G401.6 (cell line): ENCODE data around the gene ZFYVE21.

ENCODE experiments used
- FAIRE-seq: peaks from 2 replicates; lab custom pipeline; 2012; peaks lifted over from hg19 to GRCh38; lab: Jason Lieb, UNC

The ZFYVE21 gene

DNA sequence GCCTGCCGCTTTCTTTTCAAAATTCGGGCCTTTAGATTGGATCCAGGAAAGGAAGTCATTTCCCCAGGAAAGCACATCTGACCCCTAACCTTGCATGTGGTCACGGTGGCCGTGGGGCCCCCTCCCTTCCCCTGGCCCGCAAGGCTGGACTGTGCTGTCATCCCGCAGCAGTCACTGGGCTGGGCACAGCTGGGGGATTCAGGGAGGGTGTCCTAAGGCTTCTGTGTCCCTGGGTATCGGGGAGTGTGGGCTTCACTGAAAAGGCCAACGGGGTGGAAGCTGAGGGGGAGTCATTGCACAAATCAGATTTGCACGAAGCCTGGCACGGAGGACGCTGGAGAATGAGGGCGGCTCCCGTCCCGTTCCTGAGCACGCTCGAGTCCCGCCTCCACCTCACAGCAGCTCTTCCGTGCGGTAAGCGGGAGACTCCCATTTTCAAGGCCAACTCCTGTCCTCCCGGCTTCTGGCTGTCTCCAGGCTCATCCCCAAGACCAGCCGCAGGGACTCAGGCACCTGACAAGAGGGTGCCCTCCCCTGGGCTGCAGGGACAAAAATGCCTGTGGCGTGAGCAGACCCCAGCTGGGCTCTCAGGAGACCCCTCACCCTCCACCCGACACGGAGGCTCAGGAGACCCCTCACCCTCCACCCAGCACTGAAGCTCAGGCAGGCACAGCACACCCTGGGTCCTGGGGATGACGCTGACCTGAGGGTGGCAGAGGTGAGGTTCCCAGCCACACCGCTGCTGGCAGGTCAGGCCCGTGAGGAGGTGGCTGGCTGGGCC, 9.9 kb upstream of the ZFYVE21 start:
- no peak for FAIRE-seq

DNA sequence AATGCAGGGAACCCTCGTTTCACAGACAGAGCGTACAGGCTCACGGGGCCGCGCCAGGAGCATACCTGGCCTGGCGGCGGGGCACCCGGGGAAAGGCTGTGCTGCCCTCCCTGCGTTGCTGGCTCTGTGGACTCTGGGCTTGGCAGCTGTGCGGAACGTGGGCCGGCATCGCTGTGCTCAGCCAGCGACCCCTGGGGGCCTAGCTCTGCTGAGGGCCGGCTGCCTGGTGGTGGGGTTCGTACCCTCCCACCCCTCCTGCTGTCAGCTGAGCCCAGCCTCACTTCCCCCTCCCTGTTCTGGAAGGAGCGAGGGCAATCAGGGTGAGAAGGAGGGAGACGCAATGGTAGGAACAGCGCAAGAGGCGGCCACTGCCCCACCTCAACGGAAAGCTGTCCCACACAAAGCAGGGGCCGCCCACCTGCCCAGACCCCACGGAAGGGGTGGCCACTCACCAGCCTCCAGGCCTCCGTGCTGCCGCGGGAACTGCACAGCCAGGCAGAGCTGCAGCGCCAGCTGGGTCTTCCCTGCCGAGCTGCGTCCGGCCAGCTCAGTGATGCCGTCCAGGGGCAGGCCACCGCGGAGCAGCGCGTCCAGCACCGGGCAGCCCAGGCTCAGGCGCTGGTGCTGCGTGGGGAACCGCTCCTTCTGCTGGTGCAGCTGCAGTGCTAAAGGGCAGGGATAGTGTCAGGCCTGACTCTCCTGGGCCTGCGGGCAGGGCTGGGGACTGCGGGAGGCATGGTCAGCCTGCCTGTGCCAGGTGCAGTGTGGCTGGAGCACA, 8.9 kb upstream of the ZFYVE21 start:
- FAIRE-seq, result no peak

DNA sequence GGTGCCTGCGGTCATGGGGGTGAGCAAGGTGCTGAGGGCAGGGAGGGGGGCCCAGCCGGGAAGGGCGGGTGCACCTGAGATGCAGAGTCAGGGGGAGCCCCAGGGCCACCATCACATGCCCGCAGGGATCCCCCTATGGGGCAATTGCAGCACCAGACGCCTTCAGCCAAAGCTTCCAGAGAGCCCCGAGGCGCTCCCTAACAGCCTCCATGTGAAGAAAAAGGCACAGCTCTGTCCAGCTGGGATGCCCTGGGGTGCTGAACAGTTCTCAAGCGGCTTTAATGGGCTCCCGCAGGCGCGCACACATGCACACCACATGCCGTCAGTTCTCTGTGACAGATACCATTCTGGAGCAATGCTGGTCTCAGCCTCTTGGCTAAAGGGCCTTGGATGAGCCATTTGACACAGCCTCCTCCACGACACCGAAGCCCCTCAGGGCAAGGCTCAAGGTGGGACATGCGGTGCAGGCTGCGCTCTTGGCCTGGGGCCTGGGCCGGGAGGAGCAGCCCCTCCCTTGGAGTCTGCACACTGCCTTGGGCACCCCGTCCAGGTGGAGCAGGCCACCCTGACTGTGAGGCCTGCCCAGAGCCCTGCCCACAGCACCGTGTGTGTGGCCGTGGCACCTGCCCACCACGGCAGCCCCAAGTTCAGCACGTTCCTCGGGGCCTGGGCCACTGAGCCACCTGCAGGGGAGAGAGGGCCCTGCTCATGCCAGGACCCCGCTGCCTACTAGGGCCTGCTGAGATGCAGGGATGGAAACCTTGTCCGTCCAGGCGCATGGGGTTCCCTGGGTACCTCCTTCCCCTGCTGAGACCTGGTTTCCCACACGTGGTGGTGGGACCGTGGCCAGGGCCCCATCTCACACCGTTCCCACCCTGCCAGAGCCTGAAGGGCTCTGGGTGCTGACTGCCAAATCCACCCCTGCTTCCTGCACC, 8.0 kb upstream of the ZFYVE21 start:
- no peak for FAIRE-seq

DNA sequence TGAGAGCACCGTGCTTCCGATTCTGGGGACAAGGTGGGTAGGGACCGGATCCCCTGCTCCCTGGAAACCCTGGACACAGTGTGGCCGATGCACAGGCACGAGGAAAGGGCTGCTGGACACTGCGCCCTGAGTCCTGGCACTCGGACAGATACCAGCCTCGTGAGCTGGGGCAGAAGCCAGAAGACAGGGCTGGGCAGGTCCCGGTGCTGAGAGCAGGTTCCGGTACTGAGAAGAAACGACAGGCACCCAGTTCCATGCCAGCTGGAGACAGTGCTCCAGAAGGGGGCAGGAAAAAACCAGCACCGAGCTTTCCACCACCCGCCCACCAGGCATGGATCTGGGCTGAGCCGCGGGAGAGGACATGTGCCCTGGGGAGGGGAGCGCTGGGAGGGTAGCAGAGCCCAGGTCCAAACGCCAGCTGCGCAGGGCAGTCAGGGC, 6.8 kb upstream of the ZFYVE21 start:
- FAIRE-seq, result no peak

- FAIRE-seq, result no peak
Measured at GRCh38 chr14:103709814-103710213, 5.8 kb upstream of the ZFYVE21 start.

DNA sequence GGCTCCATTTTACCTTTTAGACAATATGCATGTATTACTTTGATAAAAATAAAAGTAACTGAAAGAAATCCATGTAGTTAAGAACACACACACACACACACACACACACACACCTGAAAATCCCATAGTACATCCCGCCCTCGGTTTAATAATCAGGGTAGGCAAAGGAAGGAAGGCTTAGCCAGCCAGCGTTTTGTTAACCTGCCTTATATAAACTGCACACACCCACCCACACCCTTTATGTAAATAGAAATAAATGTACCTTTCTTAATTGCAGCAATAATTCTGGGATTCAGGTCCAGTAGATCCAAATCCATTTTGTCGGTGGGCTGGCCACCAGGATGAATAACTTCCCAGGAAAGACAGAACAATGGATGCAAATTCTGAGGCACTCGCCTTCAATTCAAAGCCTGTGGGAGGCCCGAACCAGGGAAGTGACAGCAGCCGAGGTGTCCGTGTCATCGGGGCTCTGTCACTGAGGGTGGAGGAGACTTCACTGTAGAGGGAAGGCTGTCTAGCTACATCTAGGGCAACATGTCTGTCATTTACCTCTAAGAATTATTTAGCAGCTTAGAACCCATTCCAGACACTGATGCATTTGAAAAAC, 4.7 kb upstream of the ZFYVE21 start:
- FAIRE-seq, result no peak

DNA sequence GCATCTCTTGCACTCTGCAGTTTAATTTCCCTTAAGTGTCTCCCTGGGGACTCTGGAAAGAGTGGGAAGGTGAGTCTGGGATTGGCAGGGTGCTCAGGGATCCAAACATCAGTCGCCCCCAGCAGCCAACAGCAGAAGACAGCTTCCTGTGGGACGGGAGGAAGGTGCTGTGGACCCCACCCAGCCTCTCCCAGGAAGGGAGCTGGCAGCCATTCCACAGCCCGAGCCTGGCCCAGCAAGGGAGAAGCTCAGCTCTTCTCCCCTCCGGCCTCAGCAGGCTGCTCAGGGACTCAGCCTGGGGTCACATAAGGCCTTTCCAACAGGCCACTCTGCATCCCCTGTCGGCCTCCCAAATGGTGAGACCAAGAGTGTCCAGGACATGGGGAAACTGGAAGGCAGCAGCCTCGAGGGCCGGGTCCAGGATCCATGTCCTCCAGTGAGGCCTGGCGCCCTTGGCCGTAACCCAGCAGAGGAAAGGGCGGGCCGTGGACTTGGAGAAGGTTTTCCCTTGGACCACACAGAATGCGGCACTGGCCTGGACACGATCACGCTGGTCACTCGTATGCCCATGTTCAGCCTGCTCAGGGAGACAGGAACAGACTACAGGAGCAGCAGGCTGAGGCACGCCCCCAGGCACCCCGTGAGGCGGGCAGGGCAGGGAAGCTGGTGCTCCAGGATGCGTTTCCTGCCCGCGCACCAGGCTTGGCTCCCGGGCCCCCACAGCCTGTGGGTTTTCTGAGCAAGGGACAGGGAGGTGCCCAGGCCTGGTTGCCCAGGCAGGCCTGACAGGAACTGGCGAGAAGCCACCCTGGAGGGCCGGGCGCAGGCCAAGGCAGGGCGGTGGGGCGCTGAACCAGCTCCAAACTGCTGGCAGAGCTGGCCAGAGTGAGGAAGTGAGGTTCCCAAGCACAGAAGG, 3.8 kb upstream of the ZFYVE21 start:
- no peak for FAIRE-seq

GRCh38 chr14:103712633-103713247, 2.9 kb upstream of the ZFYVE21 start:
- FAIRE-seq, result no peak

DNA sequence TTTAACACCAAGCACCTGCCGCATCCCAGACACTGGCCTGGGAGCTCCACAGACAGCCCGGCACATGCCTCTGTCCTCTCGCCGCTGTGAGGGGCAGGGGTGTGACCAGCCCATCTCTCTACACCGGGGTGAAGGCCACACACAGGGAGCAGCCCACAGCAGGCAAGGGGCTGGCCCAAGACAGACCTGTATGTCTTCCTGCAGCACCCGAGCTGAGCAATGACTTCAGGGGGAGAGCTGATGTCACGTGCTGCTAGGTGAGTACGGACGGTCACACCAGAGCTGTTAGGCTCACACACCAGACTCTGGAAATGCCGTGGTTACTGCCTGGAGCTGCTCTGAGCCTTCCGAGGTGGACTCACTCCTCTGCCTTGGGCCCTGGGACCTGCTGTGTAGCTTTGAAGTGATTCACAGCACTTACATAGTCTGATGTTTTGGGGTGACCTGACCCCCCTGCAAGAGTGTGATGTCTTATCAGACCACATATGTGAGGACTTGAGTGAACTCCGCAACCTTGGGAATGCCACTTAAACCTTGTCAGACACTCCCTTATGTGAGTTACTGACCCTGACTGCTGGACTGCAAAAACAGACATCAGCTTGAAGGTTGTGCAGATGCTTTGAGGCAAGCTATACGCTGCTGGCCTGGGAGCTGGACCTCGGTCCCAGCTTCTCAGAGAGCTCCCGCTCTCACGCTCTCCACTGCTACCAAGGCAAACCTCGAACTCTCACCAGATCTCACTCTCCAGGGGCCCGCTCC, 2.1 kb upstream of the ZFYVE21 start:
- FAIRE-seq, result no peak

DNA sequence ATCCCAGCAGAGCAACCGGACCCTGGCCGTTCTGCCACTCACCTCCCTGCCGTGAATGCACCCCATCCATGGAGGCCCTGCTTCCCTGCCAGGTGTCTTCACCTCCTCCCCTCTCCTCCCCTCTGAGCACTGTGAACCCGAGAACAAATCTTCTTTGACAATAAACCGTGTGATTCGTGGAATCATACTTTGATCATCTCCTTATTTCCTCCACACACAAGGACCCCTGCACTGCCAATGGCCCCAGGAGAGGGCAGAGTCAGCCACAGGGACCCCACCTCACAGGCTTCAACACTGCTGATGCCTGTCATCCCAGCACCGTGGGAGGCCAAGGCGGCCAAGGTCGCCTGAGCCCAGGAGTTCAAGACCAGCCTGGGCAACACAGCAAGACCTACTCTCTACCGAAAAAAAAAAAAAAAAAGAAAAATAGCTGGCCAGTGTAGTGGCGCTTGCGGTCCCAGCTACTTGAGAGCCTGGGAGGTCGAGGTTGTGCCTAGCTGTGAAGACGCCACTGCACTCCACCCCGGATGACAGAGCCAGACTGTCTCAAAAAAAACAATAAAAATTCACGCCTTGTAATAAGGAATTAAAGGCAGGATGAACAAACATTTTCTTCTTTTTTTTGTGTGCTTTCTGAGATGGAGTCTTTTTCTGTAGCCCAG, 1.4 kb upstream of the ZFYVE21 start:
- no peak for FAIRE-seq

DNA sequence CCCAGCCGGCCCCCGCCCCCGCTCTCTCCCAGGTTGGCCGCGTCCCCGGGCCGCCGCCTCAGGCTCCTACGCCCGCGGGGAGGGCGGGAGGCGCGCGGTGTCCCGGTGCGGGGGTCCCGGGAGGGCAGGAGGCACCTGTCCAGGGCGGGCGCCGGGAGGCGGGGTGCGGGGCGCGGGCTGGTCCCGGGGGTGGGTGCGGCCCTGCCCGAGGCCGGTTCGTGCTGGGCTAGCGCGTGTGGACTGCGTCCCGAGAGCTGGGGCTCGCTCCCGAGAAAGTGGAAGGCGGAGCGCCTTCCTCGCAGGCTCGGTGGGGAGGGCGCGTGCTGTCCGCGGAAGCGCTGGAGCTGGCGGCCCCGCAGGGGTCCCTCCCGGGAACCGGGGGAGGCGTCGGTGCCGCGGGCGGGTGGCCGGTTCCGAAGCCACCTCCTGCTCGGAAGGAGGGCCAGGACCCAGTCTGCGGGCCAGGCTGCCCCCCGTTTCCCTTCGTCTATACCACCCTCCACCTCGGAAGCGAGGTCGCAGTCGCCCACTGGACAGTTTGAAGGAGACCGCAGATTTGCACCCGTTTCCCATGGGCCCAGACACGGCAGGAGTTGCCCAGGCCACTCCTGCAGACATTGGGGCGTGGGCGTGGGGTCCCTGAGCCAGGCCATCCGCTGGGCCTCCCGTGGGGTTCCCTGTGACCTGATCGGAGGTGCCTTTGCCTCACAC, 636 bp downstream of the ZFYVE21 start:
- no peak for FAIRE-seq

- no peak for FAIRE-seq
Measured at GRCh38 chr14:103716899-103717411, 1.3 kb downstream of the ZFYVE21 start.

DNA sequence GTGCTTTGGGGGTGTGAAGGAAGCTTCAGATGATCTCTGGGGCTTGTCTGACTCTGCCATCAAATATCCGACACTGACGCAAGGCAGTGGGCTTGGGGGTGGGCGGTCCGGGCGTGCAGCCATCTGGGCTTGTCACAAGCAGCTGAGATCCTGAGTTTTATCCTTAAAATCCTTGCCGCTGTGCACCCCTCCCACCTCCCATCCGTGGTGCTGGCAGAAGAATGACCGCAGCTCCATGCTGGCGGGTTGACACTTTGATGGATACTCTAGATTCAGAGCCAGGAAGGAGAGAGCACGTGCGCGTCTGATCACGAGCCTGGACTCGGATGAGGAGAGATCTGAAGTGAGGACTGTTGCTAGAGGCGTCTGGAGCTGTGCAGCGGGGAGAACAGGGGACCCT, 3.0 kb downstream of the ZFYVE21 start:
- FAIRE-seq, result no peak

- no peak for FAIRE-seq
Measured at GRCh38 chr14:103719751-103720150, 4.1 kb downstream of the ZFYVE21 start.

DNA sequence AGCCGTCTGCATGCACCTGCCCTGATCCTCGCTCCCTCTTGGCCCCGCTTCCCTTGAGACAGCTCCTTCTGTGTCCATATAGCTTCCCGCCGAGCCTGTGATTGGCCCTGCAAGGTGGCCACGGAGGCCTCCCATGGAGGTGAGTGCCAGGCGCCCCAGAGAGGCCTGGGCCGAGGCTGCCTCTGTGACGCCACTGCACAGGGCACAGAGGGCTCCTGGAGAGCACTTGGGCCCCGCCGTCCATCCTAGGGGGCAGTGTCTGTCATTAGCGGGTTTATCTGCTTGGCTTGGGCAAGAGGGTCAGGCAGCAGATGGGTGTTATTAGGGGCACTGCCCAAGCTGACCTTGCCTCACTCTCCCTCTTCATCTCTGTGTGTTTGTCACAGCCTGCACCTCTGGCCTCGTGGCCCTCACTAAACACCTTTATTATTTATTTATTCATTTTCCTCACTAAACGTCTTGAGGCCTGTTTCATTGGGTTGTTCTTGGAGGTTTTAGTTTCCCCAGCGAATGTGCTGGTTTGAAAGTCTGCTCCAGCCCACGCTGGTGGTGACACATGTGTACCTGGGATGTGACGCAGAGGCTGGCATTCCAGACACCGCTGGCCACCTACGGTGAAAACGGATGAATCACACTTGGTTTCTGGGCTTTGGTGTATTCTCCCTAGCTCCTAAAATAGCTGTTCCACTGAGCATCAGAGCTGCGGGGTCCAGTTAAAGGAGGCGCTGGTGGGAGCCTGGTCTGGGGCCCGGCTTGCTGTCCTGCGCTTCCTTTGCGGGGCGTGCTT, 5.9 kb downstream of the ZFYVE21 start:
- no peak for FAIRE-seq

- FAIRE-seq, result no peak
Measured at GRCh38 chr14:103723748-103724081, 8.1 kb downstream of the ZFYVE21 start.

DNA sequence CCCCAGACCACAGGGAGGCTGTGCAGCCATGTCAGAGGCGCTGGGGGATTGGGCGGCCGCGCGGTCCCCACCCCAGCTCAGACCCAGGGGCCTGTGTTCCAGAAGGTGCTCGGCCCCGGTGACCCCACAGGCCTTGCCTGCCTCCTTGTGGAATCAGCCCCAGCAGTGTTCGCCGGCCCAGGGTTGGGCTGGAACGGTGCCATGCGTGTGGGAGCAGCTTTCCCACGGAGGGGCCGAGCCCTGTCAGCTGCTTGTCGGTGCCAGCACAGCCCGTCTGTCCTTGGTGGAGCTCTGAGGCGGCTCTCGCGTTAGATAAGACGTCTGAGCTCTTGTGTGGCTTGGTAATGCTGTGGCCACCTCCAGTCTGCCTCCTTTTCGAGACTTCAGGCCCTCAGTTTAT, 8.5 kb downstream of the ZFYVE21 start:
- FAIRE-seq, result no peak
